Measurements from ENCODE around the gene SLC19A3.

DNA sequence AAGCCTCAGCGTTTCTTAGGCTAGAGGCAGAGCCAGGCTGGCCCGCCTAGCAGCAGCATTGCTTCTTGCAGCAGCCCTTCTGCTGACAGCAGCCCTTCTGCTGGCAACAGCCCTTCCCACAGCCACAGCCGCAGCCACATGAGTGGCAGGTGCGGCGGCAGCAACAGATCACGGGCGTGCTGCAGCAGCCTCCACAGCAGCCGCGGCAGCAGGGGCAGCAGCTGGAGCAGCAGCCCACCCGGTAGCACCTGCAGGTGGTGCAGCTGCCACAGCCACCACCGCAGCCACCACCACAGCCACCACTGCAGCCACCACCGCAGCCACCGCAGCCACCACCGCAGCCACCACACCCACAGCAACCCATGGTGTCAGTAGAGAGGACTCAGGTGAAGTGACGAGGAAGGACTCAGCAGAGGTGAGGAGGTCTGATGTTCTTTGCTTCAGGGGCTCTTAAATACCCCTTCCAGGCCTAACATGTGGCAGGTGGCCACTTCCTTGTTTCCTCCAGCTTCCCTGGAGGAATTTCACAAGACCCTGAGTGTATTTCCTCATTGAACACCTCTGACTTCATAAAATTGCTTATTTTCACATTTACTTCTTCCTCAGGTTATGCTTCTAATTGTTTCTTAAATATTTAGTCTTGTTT is 6.7 kb upstream of the SLC19A3 start, which contains the start of gene SCYGR6:
- no peak for TF ChIP-seq EP300 (IDR thresholded peaks at IDR 0.05)
- TF ChIP-seq, protein P1, sequence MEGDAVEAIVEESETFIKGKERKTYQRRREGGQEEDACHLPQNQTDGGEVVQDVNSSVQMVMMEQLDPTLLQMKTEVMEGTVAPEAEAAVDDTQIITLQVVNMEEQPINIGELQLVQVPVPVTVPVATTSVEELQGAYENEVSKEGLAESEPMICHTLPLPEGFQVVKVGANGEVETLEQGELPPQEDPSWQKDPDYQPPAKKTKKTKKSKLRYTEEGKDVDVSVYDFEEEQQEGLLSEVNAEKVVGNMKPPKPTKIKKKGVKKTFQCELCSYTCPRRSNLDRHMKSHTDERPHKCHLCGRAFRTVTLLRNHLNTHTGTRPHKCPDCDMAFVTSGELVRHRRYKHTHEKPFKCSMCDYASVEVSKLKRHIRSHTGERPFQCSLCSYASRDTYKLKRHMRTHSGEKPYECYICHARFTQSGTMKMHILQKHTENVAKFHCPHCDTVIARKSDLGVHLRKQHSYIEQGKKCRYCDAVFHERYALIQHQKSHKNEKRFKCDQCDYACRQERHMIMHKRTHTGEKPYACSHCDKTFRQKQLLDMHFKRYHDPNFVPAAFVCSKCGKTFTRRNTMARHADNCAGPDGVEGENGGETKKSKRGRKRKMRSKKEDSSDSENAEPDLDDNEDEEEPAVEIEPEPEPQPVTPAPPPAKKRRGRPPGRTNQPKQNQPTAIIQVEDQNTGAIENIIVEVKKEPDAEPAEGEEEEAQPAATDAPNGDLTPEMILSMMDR (IDR thresholded peaks at IDR 0.05) = no peak
- no peak for TF ChIP-seq POLR2A (IDR thresholded peaks at IDR 0.05)
- no peak for TF ChIP-seq POLR2AphosphoS5 (IDR thresholded peaks at IDR 0.05)
